Lung (tissue), 12 donors: ENCODE data around the gene DEDD2. TPM values are rescaled to one million over a fixed set of nuclear protein-coding genes. Genes with fewer than 3 reads are reported as not detected.

Experiments used
- ATAC-seq: fragments of 200-7000 bp; cut with Tn5 transposase; one replicate; pipeline ENCODE4 v1.9.1; 2020; ENCODE audit warnings: moderate number of reproducible peaks; ENCODE audit not compliant: insufficient read depth, low FRiP score
- DNase-seq, 3 donors: peaks; one replicate each; pipeline ENCODE4 v3.0.0-alpha.2; 2013 to 2017
- H3K27ac ChIP-seq, 2 donors: one replicate each; pipeline ENCODE4 v1.5.1; 2013; ENCODE audit warnings: mild to moderate bottlenecking in 2 of 2, moderate library complexity in 2 of 2, control low read depth in 1 of 2, inconsistent platforms in 1 of 2, low read depth in 1 of 2, low read length in 1 of 2
- H3K27me3 ChIP-seq, 3 donors: one replicate each; pipeline ENCODE4 v1.5.1; 2013; ENCODE audit warnings: low read length in 2 of 3; ENCODE audit not compliant: control insufficient read depth in 3 of 3, insufficient read depth in 3 of 3
- H3K36me3 ChIP-seq, 4 donors: one replicate each; pipeline ENCODE4 v1.5.1; 2013; ENCODE audit warnings: low read length in 4 of 4, mild to moderate bottlenecking in 1 of 4, moderate library complexity in 1 of 4; ENCODE audit not compliant: control insufficient read depth in 4 of 4, insufficient read depth in 4 of 4
- H3K4me1 ChIP-seq, 5 donors: one replicate each; pipeline ENCODE4 v1.5.1; 2013; ENCODE audit warnings: low read length in 5 of 5, mild to moderate bottlenecking in 2 of 5, moderate library complexity in 1 of 5; ENCODE audit not compliant: control insufficient read depth in 5 of 5, insufficient read depth in 5 of 5
- H3K4me3 ChIP-seq: one replicate; pipeline ENCODE4 v1.5.1; 2013; ENCODE audit warnings: mild to moderate bottlenecking, control low read depth, moderate library complexity
- H3K9ac ChIP-seq, 2 donors: one replicate each; pipeline ENCODE4 v1.5.1; 2013; ENCODE audit warnings: low read length in 2 of 2, control low read depth in 1 of 2; ENCODE audit not compliant: insufficient read depth in 1 of 2
- H3K9me3 ChIP-seq, 4 donors: one replicate each; pipeline ENCODE4 v1.5.1; 2013; ENCODE audit warnings: low read length in 3 of 4, mild to moderate bottlenecking in 1 of 4, moderate library complexity in 1 of 4; ENCODE audit not compliant: control insufficient read depth in 4 of 4, insufficient read depth in 3 of 4
- WGBS, 2 donors: extraction: QIAGEN DNeasy Blood & Tissue Kit; methylation state at CpG; one replicate each; pipeline ENCODE4 v1.1.7; 2013; 5-methylcytosine and 5-hydroxymethylcytosine counted together
- polyA plus RNA-seq, 2 donors: library from polyadenylated mRNA; stranded (reverse); fragments of 200-250 nt; gene quantifications; one replicate each; pipeline ENCODE4 v1.2.1, GENCODE V29; 2013
- total RNA-seq, 2 donors: library from RNA; depleted of rRNA in 1 of 2; stranded (reverse); fragments of >200 nt in 1 of 2; gene quantifications; one replicate each; pipeline ENCODE4 v1.2.1, GENCODE V29; 2014 to 2021
- TF ChIP-seq, protein P1 (sequence below): IDR thresholded peaks from 2 replicates; pipeline ENCODE4 v1.5.1; 2012; ENCODE audit warnings: mild to moderate bottlenecking; ENCODE audit errors: control extremely low read depth, extremely low read depth
- donor health status: control.
- donor health status: control.
- donor health status: Bipolar disorder and iron deficiency.
- donor health status: healthy.
- donor health status: DM: yes; HTN: yes; CAD: no.

DEDD2 gene
- total and polyA plus RNA-seq, 4 donors: 31.4 to 60.8 (median 36.7) TPM

GRCh38 chr19:42234364-42234763 lies 16.9 kb upstream of the DEDD2 start:
- H3K4me3 ChIP-seq: no peak overlapping the region
- no peak for DNase-seq
- peaks cover 9 to 68% (median 51%) of the 10 kb centered on the region in 4 donors for H3K36me3 ChIP-seq
- H3K9me3 ChIP-seq: no peaks in the 10 kb centered on the region
- no peaks in the 10 kb centered on the region for H3K27me3 ChIP-seq
- no peaks in the 10 kb centered on the region for H3K4me1 ChIP-seq
- TF ChIP-seq, protein P1, sequence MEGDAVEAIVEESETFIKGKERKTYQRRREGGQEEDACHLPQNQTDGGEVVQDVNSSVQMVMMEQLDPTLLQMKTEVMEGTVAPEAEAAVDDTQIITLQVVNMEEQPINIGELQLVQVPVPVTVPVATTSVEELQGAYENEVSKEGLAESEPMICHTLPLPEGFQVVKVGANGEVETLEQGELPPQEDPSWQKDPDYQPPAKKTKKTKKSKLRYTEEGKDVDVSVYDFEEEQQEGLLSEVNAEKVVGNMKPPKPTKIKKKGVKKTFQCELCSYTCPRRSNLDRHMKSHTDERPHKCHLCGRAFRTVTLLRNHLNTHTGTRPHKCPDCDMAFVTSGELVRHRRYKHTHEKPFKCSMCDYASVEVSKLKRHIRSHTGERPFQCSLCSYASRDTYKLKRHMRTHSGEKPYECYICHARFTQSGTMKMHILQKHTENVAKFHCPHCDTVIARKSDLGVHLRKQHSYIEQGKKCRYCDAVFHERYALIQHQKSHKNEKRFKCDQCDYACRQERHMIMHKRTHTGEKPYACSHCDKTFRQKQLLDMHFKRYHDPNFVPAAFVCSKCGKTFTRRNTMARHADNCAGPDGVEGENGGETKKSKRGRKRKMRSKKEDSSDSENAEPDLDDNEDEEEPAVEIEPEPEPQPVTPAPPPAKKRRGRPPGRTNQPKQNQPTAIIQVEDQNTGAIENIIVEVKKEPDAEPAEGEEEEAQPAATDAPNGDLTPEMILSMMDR: no peak
- no peak overlapping the region for H3K9ac ChIP-seq
- no peak overlapping the region for H3K27ac ChIP-seq
- WGBS, 2 donors: 94% methylated on average over 11 of the region's 11 CpGs
- no peak for ATAC-seq

DNA sequence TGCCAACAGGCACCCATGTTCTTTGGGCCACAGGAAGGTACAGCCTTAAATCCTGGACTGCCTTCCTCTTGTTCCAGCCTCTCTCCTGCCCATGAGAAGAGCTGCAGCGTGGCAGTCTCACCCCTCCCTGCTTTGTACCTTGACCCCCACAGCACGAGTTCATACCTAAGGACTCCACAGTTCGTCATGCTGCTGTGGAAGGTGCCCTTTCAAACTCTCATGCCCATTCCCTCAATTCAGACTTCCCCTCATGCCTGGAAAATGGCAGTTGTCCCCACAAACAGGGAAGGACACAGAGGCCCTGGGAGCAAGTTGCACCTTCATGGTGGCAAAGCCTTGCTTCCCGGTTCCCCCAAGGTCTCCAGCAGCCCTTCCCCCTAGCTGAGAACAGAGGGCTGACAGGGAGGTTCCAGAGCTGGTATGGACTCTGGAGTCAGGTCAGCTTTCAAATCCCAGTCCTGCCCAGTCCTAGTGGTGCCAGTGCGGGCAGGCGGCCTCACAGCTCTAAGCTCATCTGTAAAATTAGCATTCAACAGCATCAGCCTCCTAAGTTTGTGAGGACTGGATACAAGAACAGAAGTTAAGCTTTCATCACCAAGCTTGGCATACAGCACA lies 16.3 kb upstream of the DEDD2 start:
- no peaks in the 10 kb centered on the region for H3K27me3 ChIP-seq
- ATAC-seq: no peak
- H3K9ac ChIP-seq: no peak overlapping the region
- TF ChIP-seq, protein P1: no peak
- no peaks in the 10 kb centered on the region for H3K4me1 ChIP-seq
- peaks cover 9 to 69% (median 53%) of the 10 kb centered on the region in 4 donors for H3K36me3 ChIP-seq
- DNase-seq: no peak
- H3K9me3 ChIP-seq: no peaks in the 10 kb centered on the region
- no peak overlapping the region for H3K27ac ChIP-seq
- WGBS, 2 donors: 91 to 95% methylated on average over 6 of the region's 6 CpGs
- no peak overlapping the region for H3K4me3 ChIP-seq

DNA sequence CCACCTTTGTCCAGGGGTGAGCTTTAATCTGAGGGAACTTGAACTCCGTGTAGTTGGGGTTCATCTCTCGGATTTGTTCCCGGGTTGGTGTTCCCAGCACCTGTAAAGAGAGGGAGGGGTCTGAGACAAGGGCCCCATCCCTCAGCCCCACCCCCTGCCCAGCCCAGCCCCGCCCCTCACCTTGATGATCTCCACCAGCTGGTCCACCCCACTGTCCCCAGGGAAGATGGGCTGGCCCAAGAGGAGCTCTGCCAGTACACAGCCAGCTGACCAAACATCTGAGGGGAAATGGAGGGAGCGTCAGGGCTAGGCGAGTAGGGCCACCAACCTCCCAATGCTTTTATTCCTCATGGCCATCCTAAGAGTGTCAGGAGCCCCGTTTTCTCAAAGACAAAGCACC lies 15.6 kb upstream of the DEDD2 start:
- TF ChIP-seq, protein P1: no peak
- Histone ChIP-seq H3K9ac (no peak overlapping the region), H3K27ac (no peak overlapping the region), H3K36me3 (peaks cover 9 to 71% (median 54%) of the 10 kb centered on the region in 4 donors), H3K9me3 (no peaks in the 10 kb centered on the region), H3K4me3 (no peak overlapping the region), H3K4me1 (no peaks in the 10 kb centered on the region), H3K27me3 (no peaks in the 10 kb centered on the region)
- no peak for DNase-seq
- WGBS, 2 donors: 81 to 91% methylated on average over 7 of the region's 7 CpGs
- no peak for ATAC-seq

GRCh38 chr19:42232435-42232834 lies 15.0 kb upstream of the DEDD2 start:
- Histone ChIP-seq H3K4me3 (no peak overlapping the region), H3K9ac (no peak overlapping the region), H3K4me1 (no peaks in the 10 kb centered on the region), H3K9me3 (no peaks in the 10 kb centered on the region), H3K36me3 (peaks cover 9 to 71% (median 54%) of the 10 kb centered on the region in 4 donors), H3K27ac (no peak overlapping the region), H3K27me3 (no peaks in the 10 kb centered on the region)
- DNase-seq: no peak
- 95 to 96% methylated on average over 10 of the region's 10 CpGs for WGBS, 2 donors
- TF ChIP-seq, protein P1: no peak
- ATAC-seq: no peak
